CD14-positive monocyte (primary cell): ENCODE results near the gene RAC3. TPM values are rescaled to one million over a fixed set of nuclear protein-coding genes. Genes with fewer than 3 reads are reported as not detected.

ENCODE experiments used
- DNase-seq, 3 donors: peaks; one replicate each; pipeline ENCODE4 v3.0.0-alpha.2; 2011 to 2022
- H2AFZ ChIP-seq: 2 replicates; pipeline ENCODE4 v1.6.0; 2012; ENCODE audit warnings: mild to moderate bottlenecking, low read depth, low read length, inconsistent platforms; ENCODE audit not compliant: insufficient read depth, poor library complexity, severe bottlenecking
- H3K27ac ChIP-seq, 2 donors: 1 replicate in 1 of 2; 2 replicates in 1 of 2; pipeline ENCODE4 v1.5.1; 2012 to 2013; ENCODE audit warnings: low read length in 2 of 2, control low read depth in 1 of 2, inconsistent platforms in 1 of 2, low read depth in 1 of 2, mild to moderate bottlenecking in 1 of 2
- H3K27me3 ChIP-seq, 2 donors: one replicate each; pipeline versions ENCODE4 v1.6.0 to v1.6.1; 2011 to 2013; ENCODE audit warnings: low read length in 2 of 2; ENCODE audit not compliant: control insufficient read depth in 2 of 2, insufficient read depth in 2 of 2
- H3K36me3 ChIP-seq, 2 donors: replicated peaks in 1 of 2; 1 replicate in 1 of 2; 2 replicates in 1 of 2; pipeline versions ENCODE4 v1.5.1 to v1.6.1; 2012 to 2013; ENCODE audit warnings: low read length in 2 of 2, control low read depth in 1 of 2, inconsistent platforms in 1 of 2, mild to moderate bottlenecking in 1 of 2; ENCODE audit not compliant: insufficient read depth in 2 of 2, control insufficient read depth in 1 of 2
- H3K4me1 ChIP-seq, 2 donors: 1 replicate in 1 of 2; 2 replicates in 1 of 2; pipeline versions ENCODE4 v1.5.1 to v1.6.1; 2012 to 2013; ENCODE audit warnings: low read length in 2 of 2, control low read depth in 1 of 2, inconsistent platforms in 1 of 2, mild to moderate bottlenecking in 1 of 2, moderate library complexity in 1 of 2; ENCODE audit not compliant: insufficient read depth in 2 of 2, control insufficient read depth in 1 of 2
- H3K4me2 ChIP-seq: replicated peaks from 2 replicates; pipeline ENCODE3; 2012; ENCODE audit warnings: low read length, moderate library complexity, mild to moderate bottlenecking; ENCODE audit not compliant: poor library complexity, severe bottlenecking; ENCODE audit errors: extremely low read depth
- H3K4me3 ChIP-seq, 3 experiments: fragments of 200-600 bp in 1 of 3; sonication (generic) in 1 of 3; replicated peaks in 1 of 3; 1 replicate in 2 of 3; 2 replicates in 1 of 3; pipeline ENCODE4 v1.5.1; 2011 to 2013; ENCODE audit warnings: low read length in 3 of 3, mild to moderate bottlenecking in 3 of 3, control low read depth in 2 of 3, low read depth in 2 of 3, inconsistent platforms in 1 of 3, moderate library complexity in 1 of 3
- H3K79me2 ChIP-seq: 2 replicates; pipeline ENCODE4 v1.6.0; 2012; ENCODE audit warnings: mild to moderate bottlenecking, control low read depth, inconsistent platforms, low read length, moderate library complexity; ENCODE audit not compliant: insufficient read depth
- H3K9ac ChIP-seq: 2 replicates; pipeline ENCODE4 v1.6.0; 2017; ENCODE audit warnings: low read length, mild to moderate bottlenecking; ENCODE audit not compliant: insufficient read depth, poor library complexity, severe bottlenecking
- H3K9me3 ChIP-seq, 2 donors: replicated peaks in 1 of 2; 1 replicate in 1 of 2; 2 replicates in 1 of 2; pipeline versions ENCODE4 v1.5.1 to v1.6.1; 2012 to 2013; ENCODE audit warnings: low read length in 2 of 2, control low read depth in 1 of 2; ENCODE audit not compliant: control insufficient read depth in 1 of 2, insufficient read depth in 1 of 2
- H4K20me1 ChIP-seq: 2 replicates; pipeline ENCODE4 v1.6.0; 2012; ENCODE audit warnings: mild to moderate bottlenecking, low read length, control low read depth, moderate library complexity; ENCODE audit not compliant: insufficient read depth
- H3K27ac Mint-ChIP-seq, 7 donors: one replicate each; pipeline ENCODE4 v1.8.0; 2020; ENCODE audit warnings: mild to moderate bottlenecking in 7 of 7, mixed read lengths in 7 of 7, moderate library complexity in 6 of 7, inconsistent platforms in 2 of 7
- H3K27me3 Mint-ChIP-seq, 3 donors: one replicate each; pipeline ENCODE4 v1.8.0; 2021 to 2022; ENCODE audit warnings: low read depth in 3 of 3, mild to moderate bottlenecking in 3 of 3, mixed read lengths in 3 of 3, moderate library complexity in 3 of 3, inconsistent platforms in 1 of 3
- H3K36me3 Mint-ChIP-seq, 2 donors: one replicate each; pipeline ENCODE4 v1.8.0; 2020; ENCODE audit warnings: mixed read lengths in 2 of 2, inconsistent platforms in 1 of 2, mild to moderate bottlenecking in 1 of 2
- H3K4me1 Mint-ChIP-seq: one replicate; pipeline ENCODE4 v1.8.0; 2020; ENCODE audit warnings: mild to moderate bottlenecking, mixed read lengths
- H3K4me3 Mint-ChIP-seq, 2 donors: one replicate each; pipeline ENCODE4 v1.8.0; 2020; ENCODE audit warnings: mild to moderate bottlenecking in 2 of 2, mixed read lengths in 2 of 2, moderate library complexity in 1 of 2
- H3K9me3 Mint-ChIP-seq, 7 donors: one replicate each; pipeline ENCODE4 v1.8.0; 2020 to 2022; ENCODE audit warnings: mixed read lengths in 7 of 7, mild to moderate bottlenecking in 6 of 7, moderate library complexity in 6 of 7, inconsistent platforms in 2 of 7
- CTCF ChIP-seq: fragments of 200-600 bp; IDR thresholded peaks from one replicate; pipeline ENCODE4 v1.8.0; 2022; ENCODE audit warnings: antibody characterized with exemption, mild to moderate bottlenecking
- WGBS: methylation state at CpG from one replicate; pipeline ENCODE4 v1.1.5; 2013; ENCODE audit warnings: missing lambda C conversion rate; ENCODE audit not compliant: insufficient coverage; 5-methylcytosine and 5-hydroxymethylcytosine counted together
- intact Hi-C, 2 donors: fragments of 100-400 bp; cut with micrococcal nuclease; formaldehyde crosslinking; loops; one replicate each; pipeline versions ENCODE4 v1.15.0 to v1.15.1; 2023
- polyA plus RNA-seq, 3 donors: library from polyadenylated mRNA; depleted of rRNA in 1 of 3; unstranded in 2 of 3; stranded (reverse) in 1 of 3; fragments of 300-500 nt in 2 of 3; fragments of >200 nt in 1 of 3; fragmentation: Illumina TruSeq in 2 of 3; gene quantifications; 1 replicate in 2 of 3; 2 replicates in 1 of 3; pipeline ENCODE4 v1.2.3, GENCODE V29; 2012 to 2021

RAC3 gene
- polyA plus RNA-seq, 3 donors, result 1.8 TPM; not detected in 2

- H3K4me1 ChIP-seq, result peaks cover 12 to 16% of the 10 kb centered on the region in 2 donors
- H3K4me3 Mint-ChIP-seq, result no peak overlapping the region
- no peak overlapping the region for H3K4me2 ChIP-seq
- H3K27me3 Mint-ChIP-seq, result no peaks in the 10 kb centered on the region
- H3K9me3 Mint-ChIP-seq, result no peaks in the 10 kb centered on the region
- 94% methylated on average over 28 of the region's 29 CpGs for WGBS
- H3K9me3 ChIP-seq, result no peaks in the 10 kb centered on the region
- H3K36me3 ChIP-seq, result peaks cover 82 to 84% of the 10 kb centered on the region in 2 donors
- intact Hi-C loops, result no loop called here
- H3K9ac ChIP-seq, result no peak overlapping the region
- H3K27me3 ChIP-seq, result no peaks in the 10 kb centered on the region
- H3K4me1 Mint-ChIP-seq, result peaks cover 9% of the 10 kb centered on the region
- no peak for DNase-seq
- no peak overlapping the region for H3K27ac ChIP-seq
- peaks cover 21% of the 10 kb centered on the region for H3K79me2 ChIP-seq
- no peak for TF ChIP-seq CTCF
- H4K20me1 ChIP-seq, result peaks cover 27% of the 10 kb centered on the region
- no peak overlapping the region for H3K4me3 ChIP-seq
- peak overlapping the region in 1 of 7 donors; percentile 22 for H3K27ac Mint-ChIP-seq
- no peak overlapping the region for H2AFZ ChIP-seq
- H3K36me3 Mint-ChIP-seq, result peaks cover 33 to 78% of the 10 kb centered on the region in 2 donors
Measured at GRCh38 chr17:82056729-82057621, 25.5 kb downstream of the RAC3 start.

- Mint-ChIP-seq H3K36me3 (peaks cover 36 to 79% of the 10 kb centered on the region in 2 donors), H3K4me1 (peaks cover 3% of the 10 kb centered on the region), H3K27ac (no peak overlapping the region), H3K4me3 (no peak overlapping the region), H3K9me3 (no peaks in the 10 kb centered on the region), H3K27me3 (no peaks in the 10 kb centered on the region)
- no peak for TF ChIP-seq CTCF
- intact Hi-C loops, result no loop called here
- H3K79me2 ChIP-seq, result peaks cover 8% of the 10 kb centered on the region
- H3K9ac ChIP-seq, result no peak overlapping the region
- no peak for DNase-seq
- H4K20me1 ChIP-seq, result peaks cover 15% of the 10 kb centered on the region
- H3K27me3 ChIP-seq, result no peaks in the 10 kb centered on the region
- peaks cover 95 to 96% of the 10 kb centered on the region in 2 donors for H3K36me3 ChIP-seq
- H2AFZ ChIP-seq, result no peak overlapping the region
- no peak overlapping the region for H3K27ac ChIP-seq
- WGBS, result 85% methylated on average over 17 of the region's 17 CpGs
- peaks cover 0 to 3% of the 10 kb centered on the region in 2 donors for H3K4me1 ChIP-seq
- no peaks in the 10 kb centered on the region for H3K9me3 ChIP-seq
- H3K4me2 ChIP-seq, result no peak overlapping the region
- no peak overlapping the region for H3K4me3 ChIP-seq
Measured at GRCh38 chr17:82058230-82058854, 26.9 kb downstream of the RAC3 start.
